ENCODE data around the gene PSMD9. TPM values are rescaled to one million over a fixed set of nuclear protein-coding genes. Genes with fewer than 3 reads are reported as not detected.

PSMD9 gene
- total RNA-seq, 1 donor from 2014 or later = 28.1 TPM

DNA sequence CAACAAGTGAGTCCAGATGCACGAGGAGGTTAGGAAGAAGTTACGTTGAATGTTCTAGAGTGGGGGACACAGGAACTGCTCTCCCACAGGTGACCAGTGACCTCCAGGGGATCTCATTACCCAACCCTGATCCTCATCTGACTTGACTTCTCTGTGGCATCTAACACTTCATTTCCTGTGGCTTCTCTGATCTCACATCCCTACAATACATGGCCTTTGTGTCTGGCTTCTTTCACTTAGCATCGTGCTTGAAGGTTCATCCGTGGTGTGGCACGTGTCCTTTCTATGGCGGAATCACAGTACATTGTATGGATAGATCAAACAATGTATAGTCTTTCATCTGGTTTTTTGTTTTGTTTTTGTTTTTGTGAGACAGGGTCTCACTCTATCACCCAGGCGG, 49.1 kb downstream of the PSMD9 start:
- DNase-seq = no peak
- H3K36me3 ChIP-seq = peaks cover 11% of the 10 kb centered on the region
- no peak overlapping the region for H3K4me3 ChIP-seq
- TF ChIP-seq, protein P1, sequence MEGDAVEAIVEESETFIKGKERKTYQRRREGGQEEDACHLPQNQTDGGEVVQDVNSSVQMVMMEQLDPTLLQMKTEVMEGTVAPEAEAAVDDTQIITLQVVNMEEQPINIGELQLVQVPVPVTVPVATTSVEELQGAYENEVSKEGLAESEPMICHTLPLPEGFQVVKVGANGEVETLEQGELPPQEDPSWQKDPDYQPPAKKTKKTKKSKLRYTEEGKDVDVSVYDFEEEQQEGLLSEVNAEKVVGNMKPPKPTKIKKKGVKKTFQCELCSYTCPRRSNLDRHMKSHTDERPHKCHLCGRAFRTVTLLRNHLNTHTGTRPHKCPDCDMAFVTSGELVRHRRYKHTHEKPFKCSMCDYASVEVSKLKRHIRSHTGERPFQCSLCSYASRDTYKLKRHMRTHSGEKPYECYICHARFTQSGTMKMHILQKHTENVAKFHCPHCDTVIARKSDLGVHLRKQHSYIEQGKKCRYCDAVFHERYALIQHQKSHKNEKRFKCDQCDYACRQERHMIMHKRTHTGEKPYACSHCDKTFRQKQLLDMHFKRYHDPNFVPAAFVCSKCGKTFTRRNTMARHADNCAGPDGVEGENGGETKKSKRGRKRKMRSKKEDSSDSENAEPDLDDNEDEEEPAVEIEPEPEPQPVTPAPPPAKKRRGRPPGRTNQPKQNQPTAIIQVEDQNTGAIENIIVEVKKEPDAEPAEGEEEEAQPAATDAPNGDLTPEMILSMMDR (IDR thresholded peaks at IDR 0.05; ENCODE audit: borderline replicate concordance) = no peak
- H3K27me3 ChIP-seq (ENCODE audit: low read depth) = no peaks in the 10 kb centered on the region
- intact Hi-C loops (cut with micrococcal nuclease) = no loop called here
- no peak overlapping the region for H3K27ac ChIP-seq (replicated peaks)
- H3K9me3 ChIP-seq (replicated peaks) = peaks cover 8% of the 10 kb centered on the region
- no peaks in the 10 kb centered on the region for H3K4me1 ChIP-seq

DNA sequence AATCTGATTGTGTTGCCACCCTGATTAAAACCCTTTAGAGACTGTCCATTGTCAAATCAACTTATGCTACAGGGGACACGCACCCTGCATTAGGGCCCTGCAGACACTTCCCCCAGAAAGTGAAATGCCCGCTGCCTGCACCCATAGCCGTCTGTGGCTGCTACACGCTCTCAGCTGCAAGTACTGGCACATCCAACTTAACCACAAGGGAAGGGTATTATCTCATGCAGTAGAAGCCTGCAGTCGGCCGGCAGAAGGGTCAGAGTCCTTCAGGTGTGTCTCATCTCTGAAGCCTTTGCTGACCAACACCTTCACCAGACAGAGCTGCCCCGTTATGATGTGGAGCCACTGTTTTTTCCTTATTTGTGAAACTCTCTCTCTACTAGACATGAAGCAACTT, 50.6 kb downstream of the PSMD9 start:
- Histone ChIP-seq H3K27ac (replicated peaks) (no peak overlapping the region), H3K4me1 (no peaks in the 10 kb centered on the region), H3K4me3 (no peak overlapping the region), H3K9me3 (replicated peaks) (peaks cover 8% of the 10 kb centered on the region), H3K27me3 (ENCODE audit: low read depth) (no peaks in the 10 kb centered on the region), H3K36me3 (peaks cover 11% of the 10 kb centered on the region)
- TF ChIP-seq, protein P1 (IDR thresholded peaks at IDR 0.05; ENCODE audit: borderline replicate concordance) = no peak
- no peak for DNase-seq
- intact Hi-C loops (cut with micrococcal nuclease) = no loop called here

DNA sequence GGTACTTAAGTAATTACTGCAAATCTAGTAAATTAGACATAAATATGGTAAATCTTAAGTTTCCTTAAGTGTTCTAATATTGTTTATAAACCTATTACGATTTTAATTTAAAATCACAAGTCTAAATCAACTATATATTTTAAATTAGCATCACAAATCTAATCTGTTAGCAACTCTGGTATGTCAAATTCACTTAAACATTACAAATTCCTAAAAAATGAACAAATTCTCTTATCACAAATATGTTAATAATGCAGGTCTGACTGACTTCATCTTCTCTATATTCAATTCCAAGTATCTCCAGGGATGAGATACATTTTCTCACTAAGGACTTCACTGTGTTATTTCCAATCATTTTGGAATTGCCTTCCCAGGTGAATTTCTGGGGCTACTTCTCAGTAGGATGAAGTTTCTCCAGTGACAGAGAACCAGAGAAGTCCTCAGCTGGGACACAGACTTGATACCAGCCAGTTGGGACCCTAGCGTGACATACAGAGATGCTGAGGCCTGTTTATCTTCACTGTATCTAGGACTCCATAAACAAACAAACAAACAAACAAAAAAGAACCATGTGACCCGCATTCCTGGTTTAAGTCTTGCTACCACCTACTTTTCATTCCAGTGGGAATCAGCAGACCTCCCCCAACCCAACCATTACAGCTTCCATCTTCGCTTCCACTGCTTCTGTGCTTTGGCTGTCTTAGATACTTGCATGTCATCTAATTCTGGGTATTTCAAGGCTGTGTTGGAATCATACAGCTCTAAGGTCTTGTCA, 51.6 kb downstream of the PSMD9 start:
- intact Hi-C loops (cut with micrococcal nuclease) = no loop called here
- Histone ChIP-seq H3K4me3 (no peak overlapping the region), H3K36me3 (peaks cover 11% of the 10 kb centered on the region), H3K9me3 (replicated peaks) (peaks cover 8% of the 10 kb centered on the region), H3K27ac (replicated peaks) (no peak overlapping the region), H3K27me3 (ENCODE audit: low read depth) (no peaks in the 10 kb centered on the region), H3K4me1 (no peaks in the 10 kb centered on the region)
- no peak for DNase-seq
- TF ChIP-seq, protein P1 (IDR thresholded peaks at IDR 0.05; ENCODE audit: borderline replicate concordance) = no peak

DNA sequence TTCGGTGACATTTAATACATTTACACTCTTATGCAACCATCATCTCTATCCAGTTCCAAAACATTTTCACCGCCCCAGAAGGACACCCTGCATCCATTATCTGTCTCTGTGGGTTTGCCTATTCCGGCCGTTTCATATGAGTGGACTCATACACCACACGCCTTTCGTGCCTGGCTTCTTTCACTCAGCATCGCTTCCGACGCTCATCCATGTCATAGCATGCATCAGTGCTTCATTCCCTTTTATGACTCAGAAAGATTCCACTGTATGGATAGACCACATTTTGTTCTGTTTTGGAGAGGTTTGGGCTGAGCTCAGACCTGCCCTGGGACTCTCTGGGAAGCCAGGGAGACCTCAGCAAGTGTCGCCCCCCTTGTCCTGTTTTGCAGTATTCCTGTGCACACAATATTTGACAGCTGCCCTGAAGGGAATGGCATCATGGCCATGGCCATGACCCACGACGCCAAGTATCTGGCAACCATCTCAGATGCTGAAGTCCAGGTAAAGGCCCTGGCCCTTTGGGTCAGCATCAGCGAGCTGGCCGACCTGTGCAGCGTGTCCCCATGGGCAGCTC, 53.6 kb downstream of the PSMD9 start:
- TF ChIP-seq, protein P1 (IDR thresholded peaks at IDR 0.05; ENCODE audit: borderline replicate concordance) = no peak
- H3K4me1 ChIP-seq = no peaks in the 10 kb centered on the region
- no peak overlapping the region for H3K4me3 ChIP-seq
- DNase-seq = no peak
- intact Hi-C loops (cut with micrococcal nuclease) = no loop called here
- H3K27ac ChIP-seq (replicated peaks) = no peak overlapping the region
- no peaks in the 10 kb centered on the region for H3K27me3 ChIP-seq (ENCODE audit: low read depth)
- peaks cover under 1% of the 10 kb centered on the region for H3K9me3 ChIP-seq (replicated peaks)
- peaks cover 3% of the 10 kb centered on the region for H3K36me3 ChIP-seq

DNA sequence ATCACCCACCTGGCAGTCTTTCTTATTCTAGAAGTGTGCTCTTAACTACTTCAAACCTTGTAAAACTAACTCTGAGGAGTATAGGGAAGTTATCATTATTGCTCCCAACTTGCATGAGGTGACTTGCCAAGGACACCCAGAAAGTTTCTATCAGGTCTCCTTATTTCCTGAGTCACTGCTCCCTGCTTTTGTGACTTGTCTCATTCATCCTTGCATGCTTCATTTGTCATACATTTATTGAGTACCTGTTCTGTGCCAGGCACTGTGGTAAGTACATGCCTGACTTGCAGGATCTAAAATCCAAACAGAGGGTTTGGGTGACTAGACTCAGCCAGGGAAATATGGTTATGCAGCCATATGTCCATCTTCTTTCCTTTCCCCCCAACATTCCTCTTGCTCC, 55.3 kb downstream of the PSMD9 start:
- TF ChIP-seq, protein P1 (IDR thresholded peaks at IDR 0.05; ENCODE audit: borderline replicate concordance) = no peak
- Histone ChIP-seq H3K9me3 (replicated peaks) (no peaks in the 10 kb centered on the region), H3K27ac (replicated peaks) (no peak overlapping the region), H3K36me3 (no peaks in the 10 kb centered on the region), H3K27me3 (ENCODE audit: low read depth) (no peaks in the 10 kb centered on the region), H3K4me1 (no peaks in the 10 kb centered on the region), H3K4me3 (no peak overlapping the region)
- intact Hi-C loops (cut with micrococcal nuclease) = no loop called here
- DNase-seq = no peak
